K562 treated with DMSO at 1 percent for 24 hours (cell line): ENCODE data around the gene SPP2. TPM values are rescaled to one million over a fixed set of nuclear protein-coding genes. Genes with fewer than 3 reads are reported as not detected.

Experiments used
- total RNA-seq: library from RNA; unstranded; fragments of 300-600 nt; gene quantifications from 2 replicates; pipeline ENCODE4 v1.2.3, GENCODE V29; 2022; ENCODE audit warnings: low read depth; ENCODE audit not compliant: insufficient read depth

SPP2 gene, protein sequence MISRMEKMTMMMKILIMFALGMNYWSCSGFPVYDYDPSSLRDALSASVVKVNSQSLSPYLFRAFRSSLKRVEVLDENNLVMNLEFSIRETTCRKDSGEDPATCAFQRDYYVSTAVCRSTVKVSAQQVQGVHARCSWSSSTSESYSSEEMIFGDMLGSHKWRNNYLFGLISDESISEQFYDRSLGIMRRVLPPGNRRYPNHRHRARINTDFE
- not detected in 2 replicates for total RNA-seq

DNA sequence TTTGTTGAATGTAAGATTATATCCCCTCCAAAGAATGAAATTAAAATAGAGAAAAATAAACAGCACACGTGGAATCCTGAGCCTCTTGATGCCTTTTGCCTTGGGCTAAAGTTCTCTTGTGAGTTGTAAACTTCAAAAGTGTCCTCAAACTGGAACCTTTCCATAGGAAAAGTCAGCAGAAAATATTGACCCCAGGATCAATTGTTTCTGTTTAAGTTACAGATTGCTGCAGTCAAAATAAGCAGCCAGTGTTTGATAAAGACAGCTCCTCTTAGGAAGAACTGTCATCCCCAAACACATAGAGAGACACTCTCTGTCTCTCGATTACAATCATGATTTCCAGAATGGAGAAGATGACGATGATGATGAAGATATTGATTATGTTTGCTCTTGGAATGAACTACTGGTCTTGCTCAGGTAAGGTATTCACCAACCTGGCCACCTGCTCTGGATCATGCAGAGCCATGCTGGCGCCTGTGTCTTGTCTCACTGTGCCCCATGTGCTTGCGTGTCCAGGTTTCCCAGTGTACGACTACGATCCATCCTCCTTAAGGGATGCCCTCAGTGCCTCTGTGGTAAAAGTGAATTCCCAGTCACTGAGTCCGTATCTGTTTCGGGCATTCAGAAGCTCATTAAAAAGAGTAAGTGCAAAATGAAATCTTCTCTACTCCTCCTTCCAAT lies at the start of gene SPP2:
SPP2 (plus strand) TSS at position 248 of the 681 bp plus-strand sequence; CDS start at position 333, 85 bp downstream.

Other genes with a start within 250 kb of the SPP2 start
- 24.2 and 24.7 TPM in 2 replicates for gene HJURP, start 196.2 kb upstream of the SPP2 start, total RNA-seq
- gene TRPM8, start 133.3 kb upstream of the SPP2 start, total RNA-seq = not detected in 2 replicates